Heart left ventricle (tissue), 13 donors: ENCODE measurements around the gene HMG20B.

ENCODE experiments used
- CTCF ChIP-seq, 12 donors: fragments of 200-600 bp; sonication (generic) in 4 of 12; IDR thresholded peaks; one replicate each; pipeline versions ENCODE4 v1.5.0 to v1.8.0; 2018 to 2022; ENCODE audit warnings: antibody characterized with exemption in 12 of 12, mild to moderate bottlenecking in 5 of 12
- POLR2A ChIP-seq, 2 donors: fragments of 450-650 bp; IDR thresholded peaks; one replicate each; pipeline ENCODE4 v1.6.1; 2017; ENCODE audit warnings: antibody characterized with exemption in 2 of 2, mild to moderate bottlenecking in 2 of 2, moderate library complexity in 2 of 2
- donor health status: ischemic (EF 13 %, LVEDD 7.1; RV severe dilation, severe dysfunction).
- donor health status: DM: no; HTN: yes; CAD: no.
- donor health status: DM: no; HTN: no; CAD: no.
- donor health status: ischemic (EF 25% LVEDD 6.9; RV normal size, moderate dysfunction).
- donor health status: ischemic (EF 25% LVEDD 5.7; RV mildly dilated, moderate dysfunction).
- donor health status: ischemic (EF 35%, LVEDD 5.7; RV mildly dilated, moderate dysfunction).
- donor health status: nonischemic (EF 11% LVEDD 7.7; RV severe dilation, severe dysfunction).
- donor health status: DM: yes; HTN: yes; CAD: no.
- donor health status: PGD.
- donor health status: ischemic (EF 29% LVEDD 5.4; RV normal size, mild dysfunction).
- donor health status: nonischemic (EF 23%, LVEDD 6.1; RV moderate dilation, normal function).

GRCh38 chr19:3601021-3601420 lies 28.3 kb downstream of the HMG20B start:
- TF ChIP-seq CTCF (IDR thresholded peaks at IDR 0.05) (no peak), POLR2A (IDR thresholded peaks at IDR 0.05) (no peak)
